GM18909 (cell line): ENCODE data around the gene RTP2.
"Not testable (repeated sequence)": the region's sequence is repeated elsewhere in the genome, so short reads cannot be mapped to it uniquely, and the experiment has no call there.

Experiments used
- ATAC-seq: cut with Tn5 transposase; IDR thresholded peaks from one replicate; pipeline ENCODE4 v1.9.1; 2021; ENCODE audit warnings: mild to moderate bottlenecking; ENCODE audit not compliant: unreplicated experiment, poor library complexity

The RTP2 gene

GRCh38 chr3:187717572-187717971, 15.2 kb upstream of the RTP2 start:
- ATAC-seq = no peak

GRCh38 chr3:187714404-187714979, 12.1 kb upstream of the RTP2 start:
- peak; percentile 88 for ATAC-seq

- ATAC-seq = no peak
These were observed 11.1 kb upstream of the RTP2 start for GRCh38 chr3:187713504-187713903.

GRCh38 chr3:187709155-187709554, 6.8 kb upstream of the RTP2 start:
- no peak for ATAC-seq

- no peak for ATAC-seq
These were observed 6.3 kb upstream of the RTP2 start for GRCh38 chr3:187708696-187709095.

- no peak for ATAC-seq
These were observed 4.6 kb upstream of the RTP2 start for GRCh38 chr3:187706971-187707370.

- no peak for ATAC-seq
These were observed 2.8 kb upstream of the RTP2 start for GRCh38 chr3:187705164-187705563.

GRCh38 chr3:187700249-187700648, 2.1 kb downstream of the RTP2 start:
- no peak for ATAC-seq

- ATAC-seq = no peak
These were observed 3.6 kb downstream of the RTP2 start for GRCh38 chr3:187698499-187699399.

GRCh38 chr3:187696021-187696420, 6.3 kb downstream of the RTP2 start:
- ATAC-seq = no peak

GRCh38 chr3:187695449-187695848, 6.9 kb downstream of the RTP2 start:
- no peak for ATAC-seq

GRCh38 chr3:187694801-187695200, 7.6 kb downstream of the RTP2 start:
- no peak for ATAC-seq

GRCh38 chr3:187693431-187693830, 8.9 kb downstream of the RTP2 start:
- no peak for ATAC-seq

- no peak for ATAC-seq
These were observed 12.4 kb downstream of the RTP2 start for GRCh38 chr3:187689984-187690383.

- ATAC-seq = no peak
These were observed 15.6 kb downstream of the RTP2 start for GRCh38 chr3:187686621-187687273.

- ATAC-seq = no peak
These were observed 16.4 kb downstream of the RTP2 start for GRCh38 chr3:187685948-187686347.

GRCh38 chr3:187684880-187685279, 17.5 kb downstream of the RTP2 start:
- no peak for ATAC-seq

GRCh38 chr3:187684444-187684843, 17.9 kb downstream of the RTP2 start:
- no peak for ATAC-seq

GRCh38 chr3:187681756-187682155, 20.6 kb downstream of the RTP2 start:
- ATAC-seq = not testable (repeated sequence)

- peak; percentile 71 for ATAC-seq
These were observed 22.5 kb downstream of the RTP2 start for GRCh38 chr3:187679638-187680396.
